GM21825 (cell line): ENCODE data around the gene PFKL.
"Not testable (repeated sequence)": the region's sequence is repeated elsewhere in the genome, so short reads cannot be mapped to it uniquely, and the experiment has no call there.

Experiments used
- ATAC-seq: cut with Tn5 transposase; IDR thresholded peaks from one replicate; pipeline ENCODE4 v1.9.1; 2021; ENCODE audit warnings: mild to moderate bottlenecking, moderate library complexity; ENCODE audit not compliant: unreplicated experiment

PFKL gene

GRCh38 chr21:44275041-44275440 lies 24.8 kb upstream of the PFKL start:
- no peak for ATAC-seq

- no peak for ATAC-seq
Measured at GRCh38 chr21:44279354-44280260, 20.2 kb upstream of the PFKL start.

GRCh38 chr21:44281801-44282200 lies 18.1 kb upstream of the PFKL start:
- no peak for ATAC-seq

- no peak for ATAC-seq
Measured at GRCh38 chr21:44282370-44282769, 17.5 kb upstream of the PFKL start.

GRCh38 chr21:44283211-44283785 lies 16.6 kb upstream of the PFKL start:
- not testable (repeated sequence) for ATAC-seq

- no peak for ATAC-seq
Measured at GRCh38 chr21:44283948-44284347, 15.9 kb upstream of the PFKL start.

- ATAC-seq: no peak
Measured at GRCh38 chr21:44285138-44285992, 14.5 kb upstream of the PFKL start, which contains the start of gene AIRE. Gene AIRE (plus strand): TSS chr21:44285876. CDS start chr21:44286007, 131 bp downstream.

GRCh38 chr21:44286086-44286715 lies 13.7 kb upstream of the PFKL start:
- no peak for ATAC-seq

- no peak for ATAC-seq
Measured at GRCh38 chr21:44286716-44287632, 12.9 kb upstream of the PFKL start.

- ATAC-seq: no peak
Measured at GRCh38 chr21:44288251-44289110, 11.4 kb upstream of the PFKL start.

- ATAC-seq: no peak
Measured at GRCh38 chr21:44289381-44290010, 10.4 kb upstream of the PFKL start.

GRCh38 chr21:44290327-44291077 lies 9.4 kb upstream of the PFKL start:
- no peak for ATAC-seq

- no peak for ATAC-seq
Measured at GRCh38 chr21:44291078-44291935, 8.5 kb upstream of the PFKL start.

- ATAC-seq: no peak
Measured at GRCh38 chr21:44291936-44292811, 7.7 kb upstream of the PFKL start.

- no peak for ATAC-seq
Measured at GRCh38 chr21:44292812-44293195, 7.0 kb upstream of the PFKL start.
